Heart left ventricle (tissue), 16 donors: ENCODE data around the gene AKAP12. TPM values are rescaled to one million over a fixed set of nuclear protein-coding genes. Genes with fewer than 3 reads are reported as not detected.
"Not testable (repeated sequence)": the region's sequence is repeated elsewhere in the genome, so short reads cannot be mapped to it uniquely, and the experiment has no call there.

Source experiments
- ATAC-seq, 4 donors: fragments of 200-7000 bp; cut with Tn5 transposase; one replicate each; pipeline ENCODE4 v1.9.1; 2020 to 2022; ENCODE audit warnings: moderate library complexity in 4 of 4, mild to moderate bottlenecking in 3 of 4, moderate number of reproducible peaks in 1 of 4
- DNase-seq, 5 donors: peaks; one replicate each; pipeline ENCODE4 v3.0.0-alpha.2; 2020
- H3K27ac ChIP-seq, 12 donors: fragments of 200-600 bp; sonication (generic) in 4 of 12; one replicate each; pipeline versions ENCODE4 v1.5.0 to v1.8.0; 2016 to 2022; ENCODE audit warnings: mild to moderate bottlenecking in 2 of 12
- H3K27me3 ChIP-seq, 9 donors: fragments of 200-600 bp; sonication (generic) in 2 of 9; one replicate each; pipeline versions ENCODE4 v1.5.1 to v1.8.0; 2016 to 2022; ENCODE audit warnings: mild to moderate bottlenecking in 3 of 9
- H3K36me3 ChIP-seq, 9 donors: fragments of 200-600 bp; sonication (generic) in 2 of 9; one replicate each; pipeline versions ENCODE4 v1.5.0 to v1.8.0; 2018 to 2022; ENCODE audit warnings: mild to moderate bottlenecking in 2 of 9
- H3K4me1 ChIP-seq, 12 donors: fragments of 200-600 bp; sonication (generic) in 4 of 12; one replicate each; pipeline versions ENCODE4 v1.5.0 to v1.8.0; 2016 to 2022; ENCODE audit warnings: mild to moderate bottlenecking in 3 of 12
- H3K4me3 ChIP-seq, 12 donors: fragments of 200-600 bp; sonication (generic) in 4 of 12; one replicate each; pipeline versions ENCODE4 v1.5.0 to v1.8.0; 2017 to 2022; ENCODE audit warnings: mild to moderate bottlenecking in 9 of 12, moderate library complexity in 4 of 12
- H3K9me3 ChIP-seq, 12 donors: fragments of 200-600 bp; sonication (generic) in 4 of 12; one replicate each; pipeline versions ENCODE4 v1.5.0 to v1.8.0; 2016 to 2022; ENCODE audit warnings: mild to moderate bottlenecking in 1 of 12
- POLR2A ChIP-seq, 2 donors: fragments of 450-650 bp; IDR thresholded peaks; one replicate each; pipeline ENCODE4 v1.6.1; 2017; ENCODE audit warnings: antibody characterized with exemption in 2 of 2, mild to moderate bottlenecking in 2 of 2, moderate library complexity in 2 of 2
- WGBS, 4 donors: extraction: QIAGEN DNeasy Blood & Tissue Kit in 2 of 4; methylation state at CpG; one replicate each; pipeline versions ENCODE4 v1.1.5 to v1.1.7; 2013 to 2018; 5-methylcytosine and 5-hydroxymethylcytosine counted together
- intact Hi-C, 10 donors: fragments of 100-400 bp; cut with DNase I; formaldehyde crosslinking; loops; one replicate each; pipeline versions ENCODE4 v1.11.1 to v1.14.2; 2022
- polyA plus RNA-seq, 2 donors: library from polyadenylated mRNA; stranded (reverse); fragments of 200-250 nt; gene quantifications; one replicate each; pipeline ENCODE4 v1.2.3, GENCODE V29; 2013
- total RNA-seq, 9 donors: library from RNA; depleted of rRNA in 2 of 9; stranded (reverse); fragments of >200 nt in 2 of 9; fragmentation: NEBNext Ultra II Directional in 3 of 9; extraction: Animal tissue kit (Norgen Biotek cat#: 25700) in 3 of 9; gene quantifications; one replicate each; pipeline versions ENCODE4 v1.1.0 to v1.2.4, GENCODE V29; 2016 to 2023
- TF ChIP-seq, protein P1 (sequence below), 12 donors: fragments of 200-600 bp; sonication (generic) in 4 of 12; IDR thresholded peaks; one replicate each; pipeline versions ENCODE4 v1.5.0 to v1.8.0; 2018 to 2022; ENCODE audit warnings: antibody characterized with exemption in 12 of 12, mild to moderate bottlenecking in 5 of 12
- donor health status: ischemic (EF 13 %, LVEDD 7.1; RV severe dilation, severe dysfunction).
- donor health status: healthy with polysubstance abuse.
- donor health status: DM: no; HTN: yes; CAD: no.
- donor health status: DM: no; HTN: no; CAD: no.
- donor health status: ischemic (EF 25% LVEDD 6.9; RV normal size, moderate dysfunction).
- donor health status: ischemic (EF 25% LVEDD 5.7; RV mildly dilated, moderate dysfunction).
- donor health status: healthy.
- donor health status: DM: yes; HTN: yes; CAD: no.
- donor health status: ischemic (EF 35%, LVEDD 5.7; RV mildly dilated, moderate dysfunction).
- donor health status: nonischemic (EF 11% LVEDD 7.7; RV severe dilation, severe dysfunction).
- donor health status: DM: yes; HTN: yes; CAD: no.
- donor health status: PGD.
- donor health status: ischemic (EF 29% LVEDD 5.4; RV normal size, mild dysfunction).
- donor health status: nonischemic (EF 23%, LVEDD 6.1; RV moderate dilation, normal function).

The AKAP12 gene
- total and polyA plus RNA-seq, 11 donors, result 3.7 to 33.5 (median 13.8) TPM

DNA sequence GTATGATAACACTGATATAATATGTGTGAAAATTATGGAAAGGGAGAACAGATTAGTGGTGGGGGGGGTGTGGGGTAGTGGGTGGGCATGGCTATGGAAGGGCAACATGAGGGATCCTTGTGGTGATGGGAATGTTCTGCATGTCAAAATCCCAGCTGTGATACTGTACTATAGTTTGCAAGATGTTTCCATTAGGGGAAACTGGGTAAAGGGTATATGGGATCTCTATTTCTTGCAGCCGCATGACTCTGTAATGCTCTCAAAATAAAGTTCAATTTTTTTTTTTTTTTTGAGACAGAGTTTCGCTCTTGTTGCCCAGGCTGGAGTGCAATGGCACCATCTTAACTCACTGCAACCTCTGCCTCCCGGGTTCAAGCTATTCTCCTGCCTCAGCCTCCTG, 137.3 kb downstream of the AKAP12 start:
- H3K9me3 ChIP-seq, result no peaks in the 10 kb centered on the region
- 64 to 94% (median 83%) methylated on average over 3 of the region's 3 CpGs for WGBS, 4 donors
- peaks cover 0 to 48% (median 16%) of the 10 kb centered on the region in 12 donors for H3K4me1 ChIP-seq
- no peak overlapping the region for H3K27ac ChIP-seq
- no peaks in the 10 kb centered on the region for H3K27me3 ChIP-seq
- TF ChIP-seq POLR2A (IDR thresholded peaks at IDR 0.05), result no peak
- TF ChIP-seq, protein P1, sequence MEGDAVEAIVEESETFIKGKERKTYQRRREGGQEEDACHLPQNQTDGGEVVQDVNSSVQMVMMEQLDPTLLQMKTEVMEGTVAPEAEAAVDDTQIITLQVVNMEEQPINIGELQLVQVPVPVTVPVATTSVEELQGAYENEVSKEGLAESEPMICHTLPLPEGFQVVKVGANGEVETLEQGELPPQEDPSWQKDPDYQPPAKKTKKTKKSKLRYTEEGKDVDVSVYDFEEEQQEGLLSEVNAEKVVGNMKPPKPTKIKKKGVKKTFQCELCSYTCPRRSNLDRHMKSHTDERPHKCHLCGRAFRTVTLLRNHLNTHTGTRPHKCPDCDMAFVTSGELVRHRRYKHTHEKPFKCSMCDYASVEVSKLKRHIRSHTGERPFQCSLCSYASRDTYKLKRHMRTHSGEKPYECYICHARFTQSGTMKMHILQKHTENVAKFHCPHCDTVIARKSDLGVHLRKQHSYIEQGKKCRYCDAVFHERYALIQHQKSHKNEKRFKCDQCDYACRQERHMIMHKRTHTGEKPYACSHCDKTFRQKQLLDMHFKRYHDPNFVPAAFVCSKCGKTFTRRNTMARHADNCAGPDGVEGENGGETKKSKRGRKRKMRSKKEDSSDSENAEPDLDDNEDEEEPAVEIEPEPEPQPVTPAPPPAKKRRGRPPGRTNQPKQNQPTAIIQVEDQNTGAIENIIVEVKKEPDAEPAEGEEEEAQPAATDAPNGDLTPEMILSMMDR (IDR thresholded peaks at IDR 0.05), result no peak
- intact Hi-C loops, result no loop called here
- no peak for DNase-seq
- ATAC-seq, result no peak
- no peak overlapping the region for H3K4me3 ChIP-seq
- peaks cover 0 to 11% (median 5%) of the 10 kb centered on the region in 9 donors for H3K36me3 ChIP-seq

DNA sequence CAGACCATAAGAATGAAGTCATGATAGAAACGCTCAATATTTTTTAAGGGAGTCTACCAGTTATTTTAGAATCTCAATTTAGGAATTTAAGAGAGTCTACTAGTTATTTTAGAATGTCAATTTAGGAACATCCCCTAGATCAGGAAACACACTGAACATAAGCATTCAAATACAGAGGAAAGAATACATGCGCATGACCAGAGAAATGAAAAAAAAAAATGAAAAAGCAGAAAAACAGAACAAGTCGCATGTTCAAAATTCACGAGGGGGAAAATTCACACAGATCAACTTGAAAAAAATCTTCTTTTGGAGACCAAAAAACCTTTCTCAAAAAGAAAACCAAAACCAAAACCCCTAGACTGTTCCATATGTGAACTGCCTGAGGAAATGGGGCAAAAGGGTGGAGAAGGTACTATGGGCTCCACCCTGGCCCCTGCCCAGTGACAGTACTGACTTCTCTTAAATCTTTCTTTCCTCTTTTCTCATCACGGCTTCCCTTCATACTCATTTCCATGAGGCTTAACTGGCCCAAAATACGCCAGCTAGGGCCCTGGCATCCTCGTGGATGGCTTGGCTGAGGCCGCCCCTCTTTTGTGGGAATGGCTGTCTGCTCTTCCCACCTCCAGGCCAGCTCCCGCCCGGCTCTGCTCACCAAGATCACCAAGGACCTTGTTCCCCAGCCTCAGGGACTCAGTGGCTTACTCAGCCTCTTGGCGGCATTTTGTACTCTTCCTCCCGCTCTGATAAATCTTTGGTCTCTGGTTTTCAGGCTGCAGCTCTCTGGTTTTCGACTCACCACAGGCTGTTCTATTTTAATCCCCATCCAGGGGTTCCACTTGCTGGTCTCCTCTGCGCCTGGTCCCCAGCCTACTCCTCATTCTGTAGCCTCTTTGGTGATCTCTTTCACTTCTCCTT, 140.4 kb downstream of the AKAP12 start:
- ATAC-seq, result peak in 3 of 4 donors; percentile 41 to 66 (median 52)
- no peaks in the 10 kb centered on the region for H3K9me3 ChIP-seq
- peak overlapping the region in 6 of 12 donors; percentile 2 to 88 (median 41) for H3K27ac ChIP-seq
- no peak for DNase-seq
- peak overlapping the region in 5 of 12 donors; percentile 0 to 41 (median 18) for H3K4me3 ChIP-seq
- peaks cover 0 to 5% (median 0%) of the 10 kb centered on the region in 9 donors for H3K36me3 ChIP-seq
- peaks cover 0 to 38% (median 11%) of the 10 kb centered on the region in 12 donors for H3K4me1 ChIP-seq
- WGBS, 4 donors, result 76 to 79% (median 78%) methylated on average over 14 of the region's 14 CpGs
- no peak for TF ChIP-seq POLR2A (IDR thresholded peaks at IDR 0.05)
- TF ChIP-seq, protein P1 (IDR thresholded peaks at IDR 0.05), result no peak
- intact Hi-C loops, result no loop called here
- H3K27me3 ChIP-seq, result no peaks in the 10 kb centered on the region

DNA sequence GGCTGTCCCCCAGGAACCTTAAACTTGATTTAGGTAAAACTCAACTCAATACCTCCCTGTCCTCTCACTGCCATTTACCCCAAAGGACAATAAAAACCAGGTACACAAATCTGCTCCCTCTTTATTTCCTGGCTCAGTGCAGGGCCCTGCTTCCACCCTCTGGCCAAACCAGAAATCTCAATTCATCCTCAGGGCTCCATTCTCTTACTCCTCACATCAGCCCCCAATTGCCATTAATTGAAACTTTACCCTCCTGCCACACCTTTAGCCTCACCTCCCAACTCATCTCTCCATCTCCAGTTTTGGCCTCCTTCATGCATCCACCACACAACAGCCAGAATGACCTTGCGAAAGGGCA, 141.1 kb downstream of the AKAP12 start:
- H3K36me3 ChIP-seq, result peaks cover 0 to 5% (median 0%) of the 10 kb centered on the region in 9 donors
- peaks cover 0 to 38% (median 12%) of the 10 kb centered on the region in 12 donors for H3K4me1 ChIP-seq
- H3K27me3 ChIP-seq, result no peaks in the 10 kb centered on the region
- WGBS, 4 donors, result 92 to 99% (median 96%) methylated on average over 1 of the region's 1 CpG
- no peaks in the 10 kb centered on the region for H3K9me3 ChIP-seq
- peak overlapping the region in 3 of 12 donors; percentile 15 to 88 (median 48) for H3K27ac ChIP-seq
- H3K4me3 ChIP-seq, result peak overlapping the region in 1 of 12 donors; percentile 41
- DNase-seq (no peak), ATAC-seq (no peak)
- TF ChIP-seq, protein P1 (IDR thresholded peaks at IDR 0.05), result no peak
- TF ChIP-seq POLR2A (IDR thresholded peaks at IDR 0.05), result no peak
- intact Hi-C loops, result no loop called here

DNA sequence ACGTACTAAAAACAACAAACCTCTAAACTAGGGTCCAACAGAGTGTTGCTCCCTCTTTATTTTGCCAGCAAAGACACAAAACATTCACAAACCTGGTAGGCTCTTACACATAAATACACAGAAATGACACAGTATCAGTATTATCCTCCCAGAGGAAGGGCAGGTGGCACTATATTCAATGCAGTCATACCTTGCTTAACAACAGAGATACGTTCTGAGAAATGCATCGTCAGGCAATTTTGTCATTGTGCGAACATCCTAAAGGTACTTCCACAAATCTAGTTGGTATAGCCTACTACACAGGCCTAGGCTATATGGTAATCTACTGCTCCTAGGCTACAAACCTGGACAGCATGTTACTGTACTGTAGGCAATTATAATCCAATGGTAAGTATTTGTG, 142.0 kb downstream of the AKAP12 start:
- Histone ChIP-seq H3K4me3 (no peak overlapping the region), H3K4me1 (peaks cover 0 to 35% (median 12%) of the 10 kb centered on the region in 12 donors), H3K27me3 (no peaks in the 10 kb centered on the region), H3K36me3 (peaks cover 0 to 5% (median 0%) of the 10 kb centered on the region in 9 donors), H3K9me3 (no peaks in the 10 kb centered on the region), H3K27ac (peak overlapping the region in 1 of 12 donors; percentile 88)
- DNase-seq, result no peak
- intact Hi-C loops, result no loop called here
- no peak for ATAC-seq
- WGBS, 4 donors, result 88 to 93% (median 90%) methylated on average over 4 of the region's 4 CpGs
- no peak for TF ChIP-seq POLR2A (IDR thresholded peaks at IDR 0.05)
- TF ChIP-seq, protein P1 (IDR thresholded peaks at IDR 0.05), result no peak

DNA sequence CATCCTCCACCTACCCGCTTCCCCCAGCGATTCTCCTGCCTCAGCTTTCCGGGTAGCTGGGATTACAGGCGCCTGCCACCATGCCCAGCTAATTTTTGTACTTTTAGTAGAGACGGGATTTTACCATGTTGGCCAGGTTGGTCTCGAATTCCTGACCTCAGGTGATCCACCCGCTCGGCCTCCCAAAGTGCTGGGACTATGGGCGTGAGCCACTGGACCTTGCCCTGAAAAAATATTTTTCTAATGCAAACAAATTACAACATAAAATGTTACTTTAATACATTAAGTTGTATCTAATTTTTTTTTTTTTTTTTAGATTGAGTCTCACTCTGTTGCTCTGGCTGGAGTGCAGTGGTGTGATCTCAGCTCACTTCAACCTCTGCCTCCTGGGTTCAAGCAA, 142.9 kb downstream of the AKAP12 start:
- H3K4me3 ChIP-seq, H3K27me3 ChIP-seq, H3K9me3 ChIP-seq, H3K27ac ChIP-seq, DNase-seq, H3K36me3 ChIP-seq, intact Hi-C loops, ATAC-seq: not testable (repeated sequence)
- peaks cover 0 to 39% (median 12%) of the 10 kb centered on the region in 12 donors for H3K4me1 ChIP-seq
- 98 to 100% (median 98%) methylated on average over 9 of the region's 9 CpGs for WGBS, 4 donors
